Heart left ventricle (tissue), 13 donors: ENCODE results near the gene RNF141.

Experiments used
- POLR2A ChIP-seq, 2 donors: fragments of 450-650 bp; IDR thresholded peaks; one replicate each; pipeline ENCODE4 v1.6.1; 2017; ENCODE audit warnings: antibody characterized with exemption in 2 of 2, mild to moderate bottlenecking in 2 of 2, moderate library complexity in 2 of 2
- TF ChIP-seq, protein P1 (sequence below), 12 donors: fragments of 200-600 bp; sonication (generic) in 4 of 12; IDR thresholded peaks; one replicate each; pipeline versions ENCODE4 v1.5.0 to v1.8.0; 2018 to 2022; ENCODE audit warnings: antibody characterized with exemption in 12 of 12, mild to moderate bottlenecking in 5 of 12
- donor health status: ischemic (EF 13 %, LVEDD 7.1; RV severe dilation, severe dysfunction).
- donor health status: DM: no; HTN: yes; CAD: no.
- donor health status: DM: no; HTN: no; CAD: no.
- donor health status: ischemic (EF 25% LVEDD 6.9; RV normal size, moderate dysfunction).
- donor health status: ischemic (EF 25% LVEDD 5.7; RV mildly dilated, moderate dysfunction).
- donor health status: ischemic (EF 35%, LVEDD 5.7; RV mildly dilated, moderate dysfunction).
- donor health status: nonischemic (EF 11% LVEDD 7.7; RV severe dilation, severe dysfunction).
- donor health status: DM: yes; HTN: yes; CAD: no.
- donor health status: PGD.
- donor health status: ischemic (EF 29% LVEDD 5.4; RV normal size, mild dysfunction).
- donor health status: nonischemic (EF 23%, LVEDD 6.1; RV moderate dilation, normal function).

DNA sequence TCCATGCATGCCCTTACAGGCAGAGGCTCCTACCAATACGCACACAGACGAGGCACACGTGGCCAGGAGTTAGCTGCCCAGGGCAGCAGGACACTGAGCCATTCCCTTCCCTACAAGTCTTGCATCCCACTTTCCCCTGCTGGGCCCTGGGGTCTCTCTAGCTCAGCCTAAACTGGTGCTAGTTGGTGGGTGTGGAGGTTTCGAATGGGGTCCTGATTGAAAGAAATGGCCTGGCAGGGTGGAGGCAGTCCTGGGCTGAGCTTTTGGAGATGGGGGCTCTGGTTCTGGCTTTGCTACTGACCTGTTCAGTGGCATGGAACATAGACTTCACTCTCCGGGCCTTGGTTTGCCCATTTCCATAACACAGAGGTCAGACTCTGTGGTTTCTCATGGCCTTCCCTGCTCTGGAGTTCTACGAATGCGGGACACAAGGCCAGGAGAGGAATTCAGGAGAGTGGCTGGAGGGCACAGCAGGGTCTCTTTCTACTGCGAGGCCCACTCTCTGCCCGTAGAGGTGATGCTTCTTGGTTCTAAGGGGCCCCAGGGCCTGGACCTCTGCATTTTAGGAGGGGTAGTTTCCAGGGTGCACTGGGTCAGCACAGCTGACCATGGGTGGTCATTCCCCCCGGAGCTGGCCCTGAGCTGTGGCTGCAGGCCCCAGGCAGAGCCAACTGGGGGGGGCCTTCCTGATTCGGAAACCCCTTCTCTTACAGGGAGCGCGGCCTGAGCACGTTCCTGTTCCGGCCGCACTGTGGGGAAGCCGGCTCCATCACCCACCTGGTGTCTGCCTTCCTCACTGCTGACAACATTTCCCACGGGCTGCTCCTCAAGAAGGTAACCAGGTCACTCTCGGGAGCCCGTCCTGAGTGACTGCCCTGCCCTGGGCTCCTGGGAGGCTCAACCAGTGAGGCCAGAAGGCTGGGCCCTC lies 40.0 kb downstream of the RNF141 start:
- TF ChIP-seq, protein P1, sequence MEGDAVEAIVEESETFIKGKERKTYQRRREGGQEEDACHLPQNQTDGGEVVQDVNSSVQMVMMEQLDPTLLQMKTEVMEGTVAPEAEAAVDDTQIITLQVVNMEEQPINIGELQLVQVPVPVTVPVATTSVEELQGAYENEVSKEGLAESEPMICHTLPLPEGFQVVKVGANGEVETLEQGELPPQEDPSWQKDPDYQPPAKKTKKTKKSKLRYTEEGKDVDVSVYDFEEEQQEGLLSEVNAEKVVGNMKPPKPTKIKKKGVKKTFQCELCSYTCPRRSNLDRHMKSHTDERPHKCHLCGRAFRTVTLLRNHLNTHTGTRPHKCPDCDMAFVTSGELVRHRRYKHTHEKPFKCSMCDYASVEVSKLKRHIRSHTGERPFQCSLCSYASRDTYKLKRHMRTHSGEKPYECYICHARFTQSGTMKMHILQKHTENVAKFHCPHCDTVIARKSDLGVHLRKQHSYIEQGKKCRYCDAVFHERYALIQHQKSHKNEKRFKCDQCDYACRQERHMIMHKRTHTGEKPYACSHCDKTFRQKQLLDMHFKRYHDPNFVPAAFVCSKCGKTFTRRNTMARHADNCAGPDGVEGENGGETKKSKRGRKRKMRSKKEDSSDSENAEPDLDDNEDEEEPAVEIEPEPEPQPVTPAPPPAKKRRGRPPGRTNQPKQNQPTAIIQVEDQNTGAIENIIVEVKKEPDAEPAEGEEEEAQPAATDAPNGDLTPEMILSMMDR (IDR thresholded peaks at IDR 0.05): no peak
- no peak for TF ChIP-seq POLR2A (IDR thresholded peaks at IDR 0.05)
